K562 (cell line): ENCODE results near the gene SPEM1.

Source experiments
- CTCF ChIP-seq, 3 experiments: IDR thresholded peaks in 2 of 3; conservative IDR thresholded peaks in 1 of 3; 2 replicates each; pipeline ENCODE4 v1.5.1; 2011 to 2012; ENCODE audit warnings: low read length in 3 of 3, mild to moderate bottlenecking in 3 of 3, control low read depth in 2 of 3, improper control_type of control experiment in 1 of 3, inconsistent platforms in 1 of 3, low read depth in 1 of 3, mixed read lengths in 1 of 3, moderate library complexity in 1 of 3; ENCODE audit not compliant: insufficient read depth in 2 of 3
- FOXA1 ChIP-seq: fragments of 450-650 bp; IDR thresholded peaks from 2 replicates; pipeline ENCODE4 v1.6.1; 2016; ENCODE audit warnings: mild to moderate bottlenecking, borderline replicate concordance
- FOXA3 ChIP-seq, 2 experiments: fragments of 450-650 bp in 1 of 2; sonication (generic) in 1 of 2; formaldehyde crosslinking; IDR thresholded peaks in 1 of 2; conservative IDR thresholded peaks in 1 of 2; 2 replicates each; pipeline versions ENCODE4 v1.4.0 to v1.8.0; 2020 to 2022; ENCODE audit warnings: mild to moderate bottlenecking in 2 of 2, missing genetic modification reagents in 1 of 2
- POLR2AphosphoS5 ChIP-seq: IDR thresholded peaks from 2 replicates; pipeline ENCODE4 v1.6.1; 2011; ENCODE audit warnings: mild to moderate bottlenecking, low read depth, low read length, moderate library complexity; ENCODE audit not compliant: control insufficient read depth, insufficient read depth
- ZNF24 ChIP-seq: fragments of 450-650 bp; IDR thresholded peaks from 2 replicates; pipeline ENCODE4 v1.6.1; 2016

GRCh38 chr17:7443499-7444485, 23.7 kb downstream of the SPEM1 start:
- TF ChIP-seq POLR2AphosphoS5 = no peak
- no peak for TF ChIP-seq ZNF24
- no peak for TF ChIP-seq CTCF (IDR thresholded peaks at IDR 0.05 in 2 of 3, conservative IDR thresholded peaks at IDR 0.05 in 1 of 3; ENCODE audit: insufficient read depth in 2 of 3, low read depth in 1 of 3, low read length in 3 of 3)
- no peak for TF ChIP-seq FOXA1
- no peak for TF ChIP-seq FOXA3 (CRISPR knock-in tag; conservative IDR thresholded peaks at IDR 0.05 in 1 of 2, IDR thresholded peaks at IDR 0.05 in 1 of 2)
